ENCODE data around the gene CCL3.

The CCL3 gene

GRCh38 chr17:36049643-36050042 lies 40.3 kb downstream of the CCL3 start:
- Histone ChIP-seq H3K4me2 (ENCODE audit: low read length) (no peak overlapping the region), H3K9ac (ENCODE audit: low read length) (no peak overlapping the region), H4K20me1 (ENCODE audit: insufficient read depth, low read length) (no peaks in the 10 kb centered on the region), H3K36me3 (replicated peaks; ENCODE audit: low read depth, low read length) (no peaks in the 10 kb centered on the region), H3K79me2 (ENCODE audit: low read length) (no peaks in the 10 kb centered on the region), H3K4me3 (ENCODE audit: low read length) (no peak overlapping the region), H3K27ac (ENCODE audit: low read length) (no peak overlapping the region), H3K9me3 (ENCODE audit: insufficient read depth, low read length) (peaks cover 16% of the 10 kb centered on the region; the same call in 1 of the 2 replicates), H3K27me3 (ENCODE audit: low read depth, low read length) (peaks cover 53% of the 10 kb centered on the region), H3K4me1 (ENCODE audit: low read length) (no peaks in the 10 kb centered on the region), H2AFZ (ENCODE audit: low read depth, low read length) (no peak overlapping the region)
- TF ChIP-seq CTCF (IDR thresholded peaks at IDR 0.05; ENCODE audit: low read depth, low read length) (no peak), EZH2phosphoT487 (IDR thresholded peaks at IDR 0.05; ENCODE audit: low read depth) (no peak)

DNA sequence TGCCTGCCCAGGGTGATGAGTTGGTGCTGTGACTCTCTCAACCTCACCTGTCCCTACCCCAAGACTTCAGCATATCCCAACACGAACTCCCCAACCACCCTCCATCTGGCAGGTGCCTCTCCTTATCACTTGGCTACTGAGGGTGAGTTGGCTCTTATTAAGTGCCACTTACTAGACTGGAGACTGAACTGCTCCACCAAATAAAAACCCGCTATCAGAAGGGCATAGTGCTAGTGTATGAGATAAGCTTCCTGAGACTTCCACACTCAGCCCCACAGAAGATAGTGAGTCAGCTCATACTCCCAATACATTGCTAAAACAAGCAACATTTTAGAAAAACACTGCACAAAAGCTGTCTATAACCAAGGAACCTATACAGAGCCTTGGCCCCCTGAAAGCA lies 41.9 kb downstream of the CCL3 start:
- Histone ChIP-seq H3K4me2 (ENCODE audit: low read length) (no peak overlapping the region), H3K27ac (ENCODE audit: low read length) (no peak overlapping the region), H3K36me3 (replicated peaks; ENCODE audit: low read depth, low read length) (no peaks in the 10 kb centered on the region), H3K9me3 (ENCODE audit: insufficient read depth, low read length) (peaks cover 16% of the 10 kb centered on the region; the same call in 1 of the 2 replicates), H3K79me2 (ENCODE audit: low read length) (no peaks in the 10 kb centered on the region), H3K4me3 (ENCODE audit: low read length) (no peak overlapping the region), H2AFZ (ENCODE audit: low read depth, low read length) (no peak overlapping the region), H3K9ac (ENCODE audit: low read length) (no peak overlapping the region), H4K20me1 (ENCODE audit: insufficient read depth, low read length) (no peaks in the 10 kb centered on the region), H3K27me3 (ENCODE audit: low read depth, low read length) (peaks cover 55% of the 10 kb centered on the region), H3K4me1 (ENCODE audit: low read length) (no peaks in the 10 kb centered on the region)
- TF ChIP-seq CTCF (IDR thresholded peaks at IDR 0.05; ENCODE audit: low read depth, low read length) (no peak), EZH2phosphoT487 (IDR thresholded peaks at IDR 0.05; ENCODE audit: low read depth) (no peak)
